ENCODE measurements around the gene TJP3. TPM values are rescaled to one million over a fixed set of nuclear protein-coding genes. Genes with fewer than 3 reads are reported as not detected.
A peak's percentile ranks its signal among the peaks of the same experiment; 100 is the strongest.
"Not testable (repeated sequence)": the region's sequence is repeated elsewhere in the genome, so short reads cannot be mapped to it uniquely, and the experiment has no call there.

Gene TJP3
- total RNA-seq, 3 donors from 2014 or later, result 0.16 to 36.6 (median 20.0) TPM

DNA sequence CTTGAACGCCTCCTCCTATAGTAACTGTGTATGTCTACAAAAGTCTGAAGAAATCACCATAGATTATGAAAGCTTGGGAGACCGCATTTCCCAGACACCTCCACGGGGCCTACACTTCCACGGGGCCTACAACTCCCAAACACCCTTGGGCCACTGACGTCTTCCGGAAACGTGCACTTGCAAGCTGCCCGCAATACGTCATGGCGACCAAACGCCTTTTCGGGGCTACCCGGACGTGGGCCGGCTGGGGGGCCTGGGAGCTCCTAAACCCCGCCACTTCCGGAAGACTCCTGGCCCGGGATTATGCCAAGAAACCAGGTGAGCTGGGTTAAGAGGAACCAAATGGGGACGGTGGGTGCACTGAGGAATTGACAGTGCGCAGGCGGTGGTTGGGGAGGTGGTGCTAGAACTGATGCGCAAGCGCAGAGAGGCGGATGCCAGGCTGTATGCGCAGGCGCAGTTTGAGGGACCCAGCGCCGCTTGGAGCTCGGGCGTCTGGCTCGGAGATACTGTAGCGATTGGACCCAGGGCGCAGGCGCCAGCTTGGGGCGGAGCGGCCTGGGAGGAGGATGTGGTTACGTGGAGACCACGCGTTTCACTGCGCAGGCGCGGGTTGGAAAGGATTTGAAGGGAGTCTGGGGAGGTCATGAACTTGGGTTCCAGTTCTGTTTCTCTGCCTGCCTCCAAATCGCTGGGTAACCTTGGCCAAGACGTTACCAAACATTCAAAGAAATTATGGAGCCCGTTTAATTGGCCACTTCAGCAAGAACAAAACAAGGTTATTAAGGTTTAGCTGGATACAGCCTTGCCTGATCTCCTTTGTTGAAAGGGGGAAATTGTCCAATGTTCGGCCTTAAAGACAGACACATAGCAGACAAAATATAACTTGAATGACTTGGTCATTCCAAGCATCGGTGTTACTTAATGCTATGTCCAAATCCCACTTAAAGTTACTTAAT, 54.6 kb downstream of the TJP3 start, which contains the start of gene MRPL54:
MRPL54 (plus strand) TSS at position 182 of the 959 bp plus-strand sequence; CDS start at position 201, 19 bp downstream.
- Histone ChIP-seq H3K4me1 (no peaks in the 10 kb centered on the region), H3K36me3 (peaks cover 6% of the 10 kb centered on the region), H3K27me3 (no peaks in the 10 kb centered on the region), H3K27ac (peak within 1 kb of the TSS; percentile 97 to 98), H3K4me3 (peak within 1 kb of the TSS; percentile 86 to 91 (median 88)), H3K9me3 (no peaks in the 10 kb centered on the region)
- DNase-seq (ENCODE audit: low spot score in 2 of 2), result peak; percentile 99
- TF ChIP-seq POLR2AphosphoS5 (IDR thresholded peaks at IDR 0.05), result peak; percentile 97 to 99 (median 99)
- TF ChIP-seq POLR2A (IDR thresholded peaks at IDR 0.05), result peak; percentile 66
- TF ChIP-seq, protein P1, sequence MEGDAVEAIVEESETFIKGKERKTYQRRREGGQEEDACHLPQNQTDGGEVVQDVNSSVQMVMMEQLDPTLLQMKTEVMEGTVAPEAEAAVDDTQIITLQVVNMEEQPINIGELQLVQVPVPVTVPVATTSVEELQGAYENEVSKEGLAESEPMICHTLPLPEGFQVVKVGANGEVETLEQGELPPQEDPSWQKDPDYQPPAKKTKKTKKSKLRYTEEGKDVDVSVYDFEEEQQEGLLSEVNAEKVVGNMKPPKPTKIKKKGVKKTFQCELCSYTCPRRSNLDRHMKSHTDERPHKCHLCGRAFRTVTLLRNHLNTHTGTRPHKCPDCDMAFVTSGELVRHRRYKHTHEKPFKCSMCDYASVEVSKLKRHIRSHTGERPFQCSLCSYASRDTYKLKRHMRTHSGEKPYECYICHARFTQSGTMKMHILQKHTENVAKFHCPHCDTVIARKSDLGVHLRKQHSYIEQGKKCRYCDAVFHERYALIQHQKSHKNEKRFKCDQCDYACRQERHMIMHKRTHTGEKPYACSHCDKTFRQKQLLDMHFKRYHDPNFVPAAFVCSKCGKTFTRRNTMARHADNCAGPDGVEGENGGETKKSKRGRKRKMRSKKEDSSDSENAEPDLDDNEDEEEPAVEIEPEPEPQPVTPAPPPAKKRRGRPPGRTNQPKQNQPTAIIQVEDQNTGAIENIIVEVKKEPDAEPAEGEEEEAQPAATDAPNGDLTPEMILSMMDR (IDR thresholded peaks at IDR 0.05), result peak in 1 of 3 donors; percentile 36
- intact Hi-C loops (cut with DNase I; ENCODE audit: low total_unique reads), result no loop called here

DNA sequence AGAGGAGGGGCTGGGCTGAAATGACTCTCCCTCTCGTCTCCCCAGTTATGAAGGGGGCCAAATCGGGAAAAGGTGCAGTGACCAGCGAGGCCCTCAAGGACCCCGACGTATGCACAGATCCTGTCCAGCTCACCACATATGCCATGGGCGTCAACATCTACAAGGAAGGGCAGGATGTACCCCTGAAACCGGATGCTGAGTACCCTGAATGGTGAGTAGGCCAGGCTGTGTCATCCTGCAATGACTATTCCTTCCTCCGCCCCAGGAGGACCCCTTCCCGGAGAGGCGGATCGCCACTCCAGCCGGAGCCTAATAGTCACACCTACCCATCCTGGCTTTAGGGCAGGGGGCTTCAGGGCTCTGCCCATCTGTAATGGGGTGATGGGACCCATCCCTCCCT, 56.9 kb downstream of the TJP3 start:
- peaks cover 6% of the 10 kb centered on the region for H3K36me3 ChIP-seq
- intact Hi-C loops (cut with DNase I; ENCODE audit: low total_unique reads), result no loop called here
- H3K27me3 ChIP-seq, result no peaks in the 10 kb centered on the region

DNA sequence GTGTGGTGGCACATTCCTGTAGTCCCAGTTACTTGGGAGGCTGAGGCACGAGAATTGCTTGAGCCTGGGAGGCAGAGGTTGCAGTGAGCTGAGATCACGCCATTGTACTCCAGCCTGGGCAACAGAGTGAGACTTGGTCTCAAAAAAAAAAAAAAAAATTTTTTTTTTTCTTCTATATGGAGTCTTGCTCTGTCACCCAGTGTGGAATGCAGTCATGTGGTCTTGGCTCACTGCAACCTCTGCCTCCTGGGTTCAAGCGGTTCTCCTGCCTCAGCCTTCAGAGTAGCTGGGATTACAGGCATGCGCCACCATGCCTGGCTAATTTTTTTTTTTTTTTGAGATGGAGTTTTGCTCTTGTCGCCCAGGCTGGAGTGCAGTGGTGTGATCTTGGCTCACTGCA, 57.6 kb downstream of the TJP3 start:
- H3K9me3 ChIP-seq; intact Hi-C loops (cut with DNase I; ENCODE audit: low total_unique reads); DNase-seq (ENCODE audit: low spot score in 2 of 2); H3K27ac ChIP-seq; H3K27me3 ChIP-seq; H3K36me3 ChIP-seq; H3K4me1 ChIP-seq; H3K4me3 ChIP-seq: not testable (repeated sequence)

More for the DNA sequence above, 56.9 kb downstream of the TJP3 start:
- TF ChIP-seq, protein P1 (IDR thresholded peaks at IDR 0.05), result no peak
- TF ChIP-seq POLR2AphosphoS5 (IDR thresholded peaks at IDR 0.05) (no peak), POLR2A (IDR thresholded peaks at IDR 0.05) (no peak)
- no peak for DNase-seq (ENCODE audit: low spot score in 2 of 2)
- H3K27ac ChIP-seq, result no peak overlapping the region
- no peaks in the 10 kb centered on the region for H3K4me1 ChIP-seq
- no peaks in the 10 kb centered on the region for H3K9me3 ChIP-seq
- H3K4me3 ChIP-seq, result no peak overlapping the region

DNA sequence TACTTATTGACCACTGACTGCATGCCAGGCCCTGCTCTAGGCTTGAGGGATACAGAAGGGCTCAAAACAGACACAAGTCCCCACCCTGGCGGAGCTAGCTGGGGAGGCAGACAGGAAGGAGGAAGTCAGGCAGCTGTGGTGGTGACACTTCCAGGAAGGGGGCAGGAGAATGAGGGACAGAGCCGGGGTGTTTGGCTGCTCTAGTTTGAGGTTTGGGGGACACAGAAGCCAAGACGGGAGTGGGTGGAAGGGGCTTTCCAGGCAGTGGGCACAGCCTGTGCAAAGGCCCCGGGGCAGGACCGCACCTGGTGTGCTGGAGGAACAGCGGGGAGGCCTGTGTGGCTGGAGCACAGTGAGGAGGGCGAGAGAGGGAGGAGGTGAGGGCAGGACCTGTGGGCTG, 58.3 kb downstream of the TJP3 start:
- no peaks in the 10 kb centered on the region for H3K27me3 ChIP-seq
- H3K4me3 ChIP-seq, result no peak overlapping the region
- TF ChIP-seq POLR2AphosphoS5 (IDR thresholded peaks at IDR 0.05) (no peak), POLR2A (IDR thresholded peaks at IDR 0.05) (no peak)
- TF ChIP-seq, protein P1 (IDR thresholded peaks at IDR 0.05), result no peak
- DNase-seq (ENCODE audit: low spot score in 2 of 2), result no peak
- H3K9me3 ChIP-seq, result no peaks in the 10 kb centered on the region
- intact Hi-C loops (cut with DNase I; ENCODE audit: low total_unique reads), result no loop called here
- H3K4me1 ChIP-seq, result no peaks in the 10 kb centered on the region
- H3K27ac ChIP-seq, result no peak overlapping the region
- peaks cover 6% of the 10 kb centered on the region for H3K36me3 ChIP-seq

DNA sequence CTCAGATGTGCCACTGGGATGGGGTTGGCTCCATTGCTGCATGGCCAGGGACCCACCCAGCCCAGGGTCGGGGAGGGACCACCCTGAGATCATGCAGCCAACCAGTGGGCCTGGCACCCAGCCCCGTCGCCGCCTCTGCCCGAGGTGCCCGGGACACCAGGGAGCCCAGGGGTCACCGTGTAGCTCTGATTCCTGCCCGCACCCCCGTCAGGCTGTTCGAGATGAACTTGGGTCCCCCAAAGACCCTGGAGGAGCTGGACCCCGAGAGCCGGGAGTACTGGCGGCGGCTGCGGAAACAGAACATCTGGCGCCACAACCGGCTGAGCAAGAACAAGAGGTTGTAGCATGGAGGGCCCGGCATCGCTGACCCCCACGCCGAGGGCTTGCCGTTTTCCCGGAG, 58.9 kb downstream of the TJP3 start:
- DNase-seq (ENCODE audit: low spot score in 2 of 2), result no peak
- no peaks in the 10 kb centered on the region for H3K9me3 ChIP-seq
- no peak overlapping the region for H3K4me3 ChIP-seq
- no peaks in the 10 kb centered on the region for H3K4me1 ChIP-seq
- intact Hi-C loops (cut with DNase I; ENCODE audit: low total_unique reads), result no loop called here
- no peaks in the 10 kb centered on the region for H3K27me3 ChIP-seq
- peaks cover 6% of the 10 kb centered on the region for H3K36me3 ChIP-seq
- H3K27ac ChIP-seq, result no peak overlapping the region
- no peak for TF ChIP-seq POLR2AphosphoS5 (IDR thresholded peaks at IDR 0.05)
- TF ChIP-seq, protein P1 (IDR thresholded peaks at IDR 0.05), result no peak
- no peak for TF ChIP-seq POLR2A (IDR thresholded peaks at IDR 0.05)
